Measurements from ENCODE around the gene DNM3. TPM values are rescaled to one million over a fixed set of nuclear protein-coding genes. Genes with fewer than 3 reads are reported as not detected.

DNM3 gene
- polyA plus RNA-seq, 1 of the 3 experiments (the other 2 are of a cell fraction), result 0.43 TPM

- TF ChIP-seq REST (IDR thresholded peaks at IDR 0.05; ENCODE audit: low read depth, low read length), result no peak
- TF ChIP-seq NRF1 (IDR thresholded peaks at IDR 0.05; ENCODE audit: low read depth, low read length), result no peak
- peak; percentile 99 for TF ChIP-seq MEF2A (IDR thresholded peaks at IDR 0.05; ENCODE audit: borderline replicate concordance, low read depth)
- no peak for TF ChIP-seq USF1 (IDR thresholded peaks at IDR 0.05; ENCODE audit: borderline replicate concordance, low read depth)
- no peak for TF ChIP-seq SMC3 (IDR thresholded peaks at IDR 0.05; ENCODE audit: low read depth, low read length)
- peak; percentile 91 for TF ChIP-seq TCF12 (IDR thresholded peaks at IDR 0.05)
- TF ChIP-seq IRF3 (IDR thresholded peaks at IDR 0.05; ENCODE audit: low read depth, low read length), result no peak
- no peak; the same call in 1 of the 2 replicates for TF ChIP-seq GABPA (IDR thresholded peaks at IDR 0.05; ENCODE audit: low read depth)
- peak; percentile 77 for TF ChIP-seq NFIC (IDR thresholded peaks at IDR 0.05; ENCODE audit: borderline replicate concordance)
- TF ChIP-seq MAX (IDR thresholded peaks at IDR 0.05; ENCODE audit: low read depth), result peak; percentile 48; the same call in 1 of the 2 replicates
- TF ChIP-seq ELF1 (IDR thresholded peaks at IDR 0.05), result peak; percentile 49; the same call in 1 of the 2 replicates
Measured at GRCh38 chr1:172254521-172255222, 413.4 kb downstream of the DNM3 start (continued).

- H3K4me2 ChIP-seq, result peak overlapping the region; percentile 60; the same call in 1 of the 2 replicates
- H3K4me3 ChIP-seq (ENCODE audit: low read depth in 2 of 2, low read length in 1 of 2), result peak overlapping the region in 1 of 2 experiments; percentile 33; a peak in 1 of 4 replicates
- H2AFZ ChIP-seq (ENCODE audit: low read depth), result peak overlapping the region; percentile 48
- no peak for TF ChIP-seq PBX3 (IDR thresholded peaks at IDR 0.05)
- ChIA-PET CTCF (no interaction called here), POLR2A (no interaction called here)
- H3K9ac ChIP-seq, result peak overlapping the region; percentile 57; the same call in 1 of the 2 replicates
- DNase-seq, result no peak
- H3K36me3 ChIP-seq (replicated peaks in 1 of 2; ENCODE audit: control insufficient read depth in 1 of 2, insufficient read depth in 2 of 2, low read length in 1 of 2), result peaks cover 0 to 10% of the 10 kb centered on the region in 2 experiments
- H3K79me2 ChIP-seq (ENCODE audit: insufficient read depth), result peaks cover 45% of the 10 kb centered on the region
- no peaks in the 10 kb centered on the region for H3K9me2 ChIP-seq
- H3K4me1 ChIP-seq (ENCODE audit: control insufficient read depth in 1 of 2, insufficient read depth in 2 of 2, low read depth in 1 of 2, low read length in 1 of 2), result peaks cover 8 to 21% of the 10 kb centered on the region in 2 experiments; a peak in 3 of 4 replicates
- H3K27ac ChIP-seq (ENCODE audit: low read depth in 2 of 2, low read length in 1 of 2), result peak overlapping the region; percentile 92 to 95
- peaks cover 14% of the 10 kb centered on the region; the same call in 1 of the 2 replicates for H3K9me3 ChIP-seq
- no peaks in the 10 kb centered on the region for H4K20me1 ChIP-seq (ENCODE audit: insufficient read depth)
- H3F3A ChIP-seq (replicated peaks; ENCODE audit: insufficient read depth), result peaks cover 20% of the 10 kb centered on the region
- H3K27me3 ChIP-seq (ENCODE audit: insufficient read depth), result no peaks in the 10 kb centered on the region
Measured at GRCh38 chr1:172255223-172255560, 413.9 kb downstream of the DNM3 start.
